Activated CD4-positive, alpha-beta T cell treated with anti-CD3 and anti-CD28 coated beads for 1 hour (primary cell): ENCODE data around the gene PARP15.

ENCODE experiments used
- DNase-seq: peaks from one replicate; pipeline ENCODE4 v3.0.0-alpha.2; 2020

The PARP15 gene

DNA sequence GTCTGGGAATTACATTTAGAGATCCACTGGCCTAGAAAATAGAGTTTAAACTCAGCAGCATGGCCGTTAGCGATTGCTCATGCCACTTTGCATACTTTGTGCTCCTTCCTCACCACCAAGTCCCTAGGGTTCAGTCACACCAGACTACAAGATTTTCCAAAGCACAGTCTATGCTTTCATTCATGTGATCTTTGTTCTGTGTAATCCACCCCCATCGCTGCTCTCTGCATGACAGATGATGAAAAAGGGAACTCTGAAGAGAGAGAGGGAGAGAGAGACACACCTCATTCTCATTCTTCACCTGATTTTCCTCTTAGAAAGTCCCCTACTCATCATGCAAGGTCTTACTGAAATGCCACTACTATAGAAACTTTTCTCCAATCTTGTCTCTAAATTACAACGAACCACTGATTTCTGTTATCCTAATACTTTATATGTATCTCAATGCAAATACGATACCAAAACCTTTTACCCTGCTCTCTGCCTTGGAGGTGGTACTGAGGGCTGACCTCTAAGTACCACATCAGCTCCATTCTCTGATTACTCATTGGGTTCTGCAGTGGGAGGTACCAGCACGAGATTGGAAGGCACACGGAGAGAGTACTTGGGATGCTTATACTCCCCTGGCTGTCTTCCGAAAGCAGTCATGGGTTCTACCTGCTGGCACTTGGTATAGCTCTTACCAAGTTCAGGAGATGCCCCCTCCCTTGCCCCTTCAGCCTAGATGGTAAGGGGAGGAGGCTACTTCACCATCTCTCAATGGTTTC lies 1.1 kb upstream of the PARP15 start:
- no peak for DNase-seq

DNA sequence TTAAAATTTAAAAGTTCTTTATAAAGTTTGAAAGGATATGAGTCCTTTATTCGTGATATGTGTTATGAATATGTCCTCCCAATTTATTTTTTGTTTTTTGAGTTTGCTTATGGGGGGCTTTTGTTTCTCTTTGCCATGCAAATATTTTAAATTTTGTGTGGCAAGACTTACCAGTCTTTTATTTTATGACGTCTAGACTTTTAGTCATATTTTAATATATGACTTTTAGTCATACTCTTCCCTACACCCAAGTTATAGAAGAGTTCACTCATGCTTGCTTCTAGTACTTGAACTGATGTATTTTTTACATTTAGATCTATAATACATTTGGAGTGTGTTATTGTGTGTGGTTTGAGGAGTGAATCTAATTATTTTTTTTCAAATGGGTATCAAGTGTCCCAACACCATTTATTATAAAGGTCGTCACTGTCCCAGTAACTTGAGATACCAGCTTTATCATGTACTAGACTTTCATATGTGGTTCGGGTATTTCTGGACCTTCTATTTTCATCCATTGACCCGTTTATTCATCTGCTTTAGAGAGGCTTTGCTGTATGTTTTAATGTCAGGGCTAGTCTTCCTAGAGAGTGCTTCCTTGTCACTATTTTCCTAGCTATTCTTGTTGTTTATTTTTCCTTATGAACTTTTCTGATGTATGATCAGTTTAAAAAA lies 755 bp downstream of the PARP15 start:
- DNase-seq, result no peak

DNA sequence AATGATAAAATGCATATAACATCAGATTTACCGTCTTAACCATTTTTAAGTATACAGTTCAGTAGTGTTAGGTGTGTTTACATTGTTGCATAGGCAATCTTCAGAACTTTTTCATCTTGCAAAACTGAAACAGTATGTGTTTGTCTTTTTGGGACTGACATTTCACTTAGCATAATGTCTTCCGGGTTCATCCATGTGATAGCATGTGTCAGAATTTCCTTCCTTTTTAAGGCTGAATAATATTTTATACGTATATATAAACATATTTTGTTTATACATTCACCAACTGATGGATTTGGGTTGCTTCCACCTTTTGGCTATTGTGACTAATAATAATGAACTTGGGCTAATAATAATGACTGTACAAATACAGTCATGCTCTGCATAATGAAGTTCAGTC lies 3.0 kb downstream of the PARP15 start:
- no peak for DNase-seq

DNA sequence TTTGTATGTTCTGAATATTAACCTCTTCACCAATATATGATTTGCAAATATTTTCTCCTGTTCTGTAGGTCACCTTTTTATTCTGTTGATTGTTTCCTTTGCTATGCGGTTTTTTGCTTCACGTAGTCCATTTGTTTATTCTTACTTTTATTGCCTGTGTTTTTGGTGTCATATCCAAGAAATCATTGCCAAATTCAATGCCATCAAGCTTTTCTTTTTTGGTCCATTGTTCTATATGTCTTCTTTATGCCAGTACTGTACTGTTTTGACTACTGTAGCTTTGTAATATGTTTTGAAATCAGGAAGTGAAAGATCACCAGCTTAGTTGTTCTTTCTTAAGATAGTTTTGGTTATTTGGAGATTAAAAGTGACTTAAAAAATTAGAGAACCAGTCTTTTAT lies 4.2 kb downstream of the PARP15 start:
- DNase-seq, result no peak

DNA sequence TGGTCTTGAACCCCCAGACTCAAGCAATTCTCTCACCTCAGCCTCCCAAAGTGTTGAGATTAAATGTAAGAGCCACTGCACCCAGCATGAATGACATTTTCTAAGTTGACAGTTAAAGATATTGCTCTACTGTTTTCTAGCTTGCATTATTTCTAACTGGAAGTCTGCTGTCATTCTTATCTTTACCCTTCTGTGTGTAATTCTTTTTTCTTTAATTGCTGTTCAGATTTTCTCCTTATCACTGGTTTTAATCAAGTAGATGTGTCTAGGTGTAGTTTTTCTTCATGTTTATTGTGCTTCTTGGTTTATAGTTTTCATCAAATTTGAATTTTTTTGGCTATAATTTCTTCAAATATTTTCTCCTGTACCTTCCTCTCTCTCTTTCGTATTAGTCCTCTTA lies 4.9 kb downstream of the PARP15 start:
- no peak for DNase-seq

DNA sequence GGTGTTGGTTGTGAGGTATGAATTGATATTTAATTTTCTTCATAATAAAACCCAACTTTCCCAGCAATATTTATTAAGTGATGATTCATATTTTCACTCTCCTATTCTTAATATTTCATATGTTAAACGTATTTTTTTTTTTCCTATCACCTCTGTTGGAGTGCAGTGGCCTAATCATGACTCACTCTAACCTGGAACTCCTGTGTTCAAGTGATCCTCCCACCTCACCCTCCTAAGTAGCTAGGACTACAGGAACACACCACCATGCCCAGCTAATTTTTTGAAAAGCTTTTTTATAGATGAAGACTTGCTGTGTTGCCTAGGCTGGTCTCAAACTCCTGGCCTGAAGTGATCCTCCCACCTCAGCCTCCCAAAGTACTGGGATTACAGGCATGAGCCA lies 8.6 kb downstream of the PARP15 start:
- no peak for DNase-seq

DNA sequence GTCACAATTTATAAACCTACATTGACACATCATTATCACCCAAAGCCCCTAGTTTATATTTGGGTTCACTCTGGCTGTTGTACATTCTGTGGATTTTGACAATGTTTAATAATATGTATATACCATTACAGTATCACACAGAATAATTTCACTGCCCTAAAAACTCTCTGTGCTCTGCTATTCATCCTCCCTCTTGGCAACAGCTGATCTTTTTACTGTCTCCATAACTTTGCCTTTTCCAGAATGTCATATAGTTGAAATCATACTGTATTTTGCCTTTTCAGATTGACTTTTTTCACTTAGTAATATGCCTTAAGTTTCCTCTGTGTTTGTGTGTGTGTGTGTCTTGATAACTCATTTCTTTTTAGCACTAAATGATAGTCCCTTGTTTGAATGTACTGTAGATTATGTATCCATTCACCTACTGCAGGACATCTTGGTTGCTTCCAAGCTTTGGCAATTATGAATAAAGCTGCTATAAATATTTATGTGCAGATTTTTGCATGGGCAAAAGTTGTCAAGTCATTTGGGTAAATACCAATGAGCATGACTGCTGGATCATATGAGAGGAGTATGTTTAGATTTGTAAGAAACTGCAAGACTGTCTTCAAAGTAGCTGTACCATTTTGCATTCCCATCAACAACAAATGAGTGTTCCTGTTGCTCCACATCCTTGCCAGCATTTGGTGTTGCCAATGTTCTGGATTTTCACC lies 9.5 kb downstream of the PARP15 start:
- no peak for DNase-seq

DNA sequence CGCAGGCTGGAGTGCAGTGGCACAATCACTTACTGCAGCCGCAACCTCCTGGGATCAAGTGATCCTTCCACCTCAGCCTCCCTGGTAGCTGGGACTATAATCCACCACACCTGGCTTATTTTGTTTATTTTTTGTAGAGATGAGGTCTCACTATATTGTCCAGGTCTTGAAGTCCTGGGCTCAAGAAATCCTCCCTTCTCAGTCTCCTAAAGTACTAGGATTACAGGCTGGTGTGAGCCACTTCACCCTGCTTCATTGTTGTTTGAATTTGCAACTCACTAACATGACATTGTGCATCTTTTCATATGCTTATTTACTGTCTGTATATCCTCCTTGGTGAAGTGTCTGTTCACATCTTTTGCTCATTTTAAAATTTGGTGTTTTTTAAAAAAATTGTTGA lies 10.1 kb downstream of the PARP15 start:
- DNase-seq, result no peak

DNA sequence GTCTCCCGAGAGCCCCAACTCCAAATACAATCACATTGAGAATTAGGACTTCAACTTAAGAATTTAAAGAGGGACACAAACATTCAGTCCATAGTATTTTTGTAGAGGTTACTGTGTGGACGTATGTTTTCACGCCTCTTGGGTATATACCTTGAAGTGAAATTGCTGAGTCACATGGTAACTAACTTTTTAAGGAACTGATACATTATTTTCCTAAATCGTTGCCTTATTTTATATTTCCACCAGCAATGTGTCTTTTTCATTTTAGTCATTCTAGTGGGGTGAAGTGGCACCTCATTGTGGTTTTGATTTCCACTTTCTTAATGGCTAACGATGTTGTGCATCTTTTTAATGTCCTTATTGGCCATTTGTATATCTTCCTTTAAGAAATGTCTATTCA lies 11.8 kb downstream of the PARP15 start:
- DNase-seq, result no peak

DNA sequence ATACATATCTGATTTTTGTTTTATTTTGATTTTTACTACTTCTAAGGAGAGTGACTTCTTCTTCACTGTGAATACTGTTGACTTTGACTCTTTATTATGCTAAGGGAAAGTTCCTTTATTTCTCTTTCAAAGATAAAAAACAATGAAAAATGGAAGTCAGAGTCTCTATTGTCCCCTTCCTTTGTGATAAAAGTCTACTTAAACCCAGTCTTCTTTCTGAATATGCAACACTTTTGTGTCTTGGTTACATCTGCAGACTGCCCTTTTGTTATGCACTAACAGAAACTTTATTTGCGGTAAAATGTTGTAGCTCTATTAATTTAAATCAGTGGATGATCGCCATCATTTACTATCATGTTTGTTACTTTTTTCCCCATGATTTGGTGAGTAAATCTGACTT lies 13.2 kb downstream of the PARP15 start:
- no peak for DNase-seq

DNA sequence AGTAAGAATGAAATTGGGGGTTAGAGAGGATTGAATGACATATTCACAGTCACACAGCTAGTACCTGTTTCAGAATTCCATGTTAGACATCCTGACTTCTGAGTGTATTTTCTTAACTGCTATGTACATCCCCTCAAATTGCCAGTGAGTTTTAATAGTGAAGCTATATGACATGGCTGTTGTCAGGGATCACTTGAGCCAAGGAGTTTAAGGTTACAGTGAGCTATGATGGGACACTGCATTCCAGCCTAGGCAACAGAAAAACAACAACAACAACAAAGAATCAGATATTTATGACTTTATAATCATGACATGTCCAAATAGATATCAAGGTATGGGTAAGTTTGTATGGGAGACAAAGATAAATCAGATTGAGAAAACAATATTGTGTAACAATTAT lies 16.6 kb downstream of the PARP15 start:
- no peak for DNase-seq

DNA sequence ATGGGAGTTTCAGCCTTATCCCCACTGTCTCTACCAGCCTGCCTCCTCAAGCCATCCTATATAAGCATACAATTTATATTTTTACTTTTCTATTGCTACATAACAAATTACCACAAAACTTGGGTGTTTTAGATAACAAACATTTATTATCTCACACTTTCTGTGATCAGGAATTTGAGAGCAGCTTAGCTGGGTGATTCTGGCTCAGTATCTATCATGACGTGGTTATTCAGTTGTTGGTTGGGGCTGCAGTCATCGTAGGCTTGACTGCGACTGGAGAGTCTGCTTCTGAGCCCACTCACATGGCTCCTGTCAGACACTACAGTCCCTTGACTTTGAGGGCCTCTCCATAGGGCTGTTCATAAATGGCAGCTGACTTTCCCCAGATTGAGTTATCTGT lies 20.7 kb downstream of the PARP15 start:
- DNase-seq, result no peak

DNA sequence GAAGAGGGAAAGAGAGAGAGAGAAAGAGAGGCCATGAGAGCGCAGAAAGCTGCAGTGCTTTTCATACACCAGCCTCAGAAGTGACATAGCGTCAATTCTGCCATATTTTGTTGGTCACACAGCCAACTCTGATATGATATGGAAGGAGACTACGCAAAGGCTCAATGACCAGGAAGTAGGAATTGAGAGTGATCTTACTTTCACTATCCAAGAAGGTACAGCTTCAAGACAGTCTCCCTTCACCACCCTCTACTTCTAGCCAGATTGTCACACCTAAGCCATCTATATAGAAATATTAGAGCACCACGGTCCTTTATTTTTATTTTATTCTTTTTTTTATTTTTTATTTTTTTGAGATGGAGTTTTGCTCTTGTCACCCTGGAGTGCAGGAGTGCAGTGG lies 21.1 kb downstream of the PARP15 start:
- DNase-seq, result no peak

DNA sequence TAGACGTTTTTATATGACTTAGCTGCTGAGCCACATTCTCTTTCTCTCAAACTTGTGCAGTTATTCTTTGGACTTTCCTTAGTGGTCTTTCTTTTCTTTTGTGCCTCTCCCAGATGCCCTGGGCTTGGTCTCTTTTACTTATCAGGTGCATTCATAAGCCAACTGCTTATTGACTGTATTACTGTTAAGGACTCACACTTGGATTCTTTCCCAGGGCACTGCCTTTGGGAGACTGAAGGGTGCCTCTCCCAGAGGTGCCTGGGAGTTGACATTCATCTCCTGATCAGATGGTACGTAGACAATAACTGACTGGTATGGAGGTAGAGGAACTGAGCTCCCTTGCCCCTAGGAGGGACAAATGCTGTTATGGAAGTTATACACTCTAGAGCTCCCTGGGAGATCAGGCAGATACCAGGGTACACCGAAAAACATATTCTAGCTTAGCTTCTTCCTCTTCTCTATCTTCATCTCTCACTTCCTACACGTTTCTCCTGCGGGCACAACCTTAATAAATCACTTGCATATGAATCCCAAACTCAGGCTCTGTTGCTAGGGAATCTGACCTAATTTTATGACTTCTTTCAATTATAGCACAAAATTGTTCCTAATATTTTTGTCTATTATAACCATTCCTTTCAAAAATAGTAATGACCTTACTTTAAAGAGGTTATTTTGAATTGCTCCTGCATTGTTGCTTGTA lies 24.7 kb downstream of the PARP15 start:
- no peak for DNase-seq

DNA sequence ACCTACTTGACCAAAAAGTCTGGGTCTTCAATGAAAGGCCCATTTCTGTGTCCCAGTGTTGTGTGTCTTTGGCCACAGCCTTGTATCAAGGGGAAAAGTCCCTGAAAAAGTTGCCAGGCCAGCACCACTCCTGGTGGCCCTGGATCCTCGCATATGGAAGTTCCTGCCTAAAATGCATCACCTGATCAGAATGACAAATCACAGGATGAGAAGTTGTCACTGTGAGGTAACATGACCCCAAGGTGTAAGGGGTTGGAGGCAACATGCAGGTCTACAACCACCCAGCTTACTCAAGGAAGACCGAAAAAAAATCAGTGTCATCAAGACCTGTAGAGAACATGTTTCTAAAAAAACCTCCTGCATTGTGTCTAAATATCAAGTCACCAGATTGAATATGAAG lies 25.6 kb downstream of the PARP15 start:
- no peak for DNase-seq

DNA sequence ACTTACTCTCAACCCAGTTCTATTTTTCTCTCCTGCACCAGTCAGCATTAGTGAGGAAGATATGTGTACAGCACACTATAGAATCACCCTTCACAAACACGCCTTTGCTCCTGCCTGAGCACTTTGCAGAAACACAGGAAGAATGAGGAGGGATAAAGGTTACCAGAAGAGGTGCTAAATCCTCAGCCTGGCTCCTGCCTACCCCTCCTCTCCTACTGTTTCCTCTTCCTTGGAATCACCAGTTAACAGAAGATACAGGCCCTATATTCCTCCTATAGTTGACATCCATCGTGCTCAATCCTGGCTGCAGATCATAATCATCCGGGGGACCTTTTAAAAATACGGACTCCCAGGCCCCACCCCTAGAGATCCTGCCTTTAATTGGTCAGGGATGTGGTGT lies 28.9 kb downstream of the PARP15 start:
- DNase-seq, result no peak

DNA sequence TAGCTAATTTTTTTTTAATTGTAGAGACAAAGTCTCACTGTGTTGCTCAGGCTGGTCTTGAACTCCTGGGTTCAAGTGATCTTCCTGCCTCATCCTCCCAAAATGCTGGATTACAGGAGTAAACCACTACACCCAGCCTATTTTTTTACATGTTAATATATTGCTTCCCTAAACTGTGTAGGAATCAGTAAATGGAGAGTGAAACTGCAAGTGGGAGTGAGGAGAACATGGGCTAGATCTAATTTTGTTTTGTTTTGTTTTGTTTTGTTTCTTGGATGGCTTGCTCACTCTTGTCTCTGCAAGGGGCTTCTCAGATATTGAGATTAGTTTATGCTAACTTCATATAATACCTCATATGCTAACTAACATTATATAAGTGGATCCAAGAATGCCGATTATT lies 31.5 kb downstream of the PARP15 start:
- no peak for DNase-seq

DNA sequence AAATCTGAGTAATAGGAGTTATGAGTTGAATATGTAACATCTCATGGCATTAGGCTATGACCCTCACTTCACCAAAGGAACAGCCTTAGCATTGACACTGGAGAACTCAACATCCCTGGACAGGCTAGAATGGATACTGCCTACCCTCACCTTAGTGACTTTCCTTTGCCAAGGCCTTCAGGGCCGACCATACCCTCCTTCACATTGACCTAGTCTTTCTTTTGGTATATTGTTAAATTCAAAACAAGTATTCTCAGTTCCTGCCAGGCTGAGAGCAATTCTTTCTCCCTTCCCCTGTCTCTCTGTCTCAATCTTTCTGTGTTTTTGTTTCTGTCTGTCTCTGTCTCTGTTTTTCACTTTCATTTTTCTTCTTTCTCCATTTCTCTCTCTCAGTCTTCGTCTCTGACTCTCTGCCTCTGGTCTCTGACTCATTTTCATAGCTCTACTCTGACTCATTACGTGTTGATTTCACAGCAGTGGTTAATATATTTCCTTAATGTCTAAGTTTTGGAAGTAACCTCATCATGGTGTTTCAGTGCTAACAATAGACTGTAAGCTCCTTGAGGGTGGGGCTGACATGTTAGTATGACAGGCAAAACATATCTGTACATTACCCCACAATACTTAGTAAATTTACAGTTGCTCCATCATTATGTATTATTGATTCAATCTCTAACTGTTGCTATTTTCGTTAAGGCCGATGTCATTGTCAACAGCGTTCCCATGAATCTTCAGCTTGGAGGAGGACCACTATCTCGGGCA lies 32.5 kb downstream of the PARP15 start:
- no peak for DNase-seq

DNA sequence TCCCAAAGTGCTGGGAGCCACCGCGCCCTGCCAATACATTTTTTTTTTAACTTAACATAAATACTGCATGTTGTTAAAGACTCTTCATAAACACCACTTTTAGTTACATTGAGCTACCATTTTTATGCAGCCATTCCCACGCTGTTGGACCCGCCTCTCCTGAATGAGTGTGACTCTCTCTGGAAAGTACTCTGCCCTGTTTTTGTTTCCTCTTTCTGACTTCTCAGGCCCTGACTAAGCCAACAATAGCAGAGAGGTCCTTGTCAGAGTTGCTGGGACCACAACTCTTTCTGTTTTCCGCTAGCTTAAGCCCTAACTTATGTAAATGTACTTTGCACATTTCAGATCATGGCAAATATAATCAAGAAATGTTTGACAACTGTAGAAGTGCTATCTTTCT lies 35.2 kb downstream of the PARP15 start:
- no peak for DNase-seq

DNA sequence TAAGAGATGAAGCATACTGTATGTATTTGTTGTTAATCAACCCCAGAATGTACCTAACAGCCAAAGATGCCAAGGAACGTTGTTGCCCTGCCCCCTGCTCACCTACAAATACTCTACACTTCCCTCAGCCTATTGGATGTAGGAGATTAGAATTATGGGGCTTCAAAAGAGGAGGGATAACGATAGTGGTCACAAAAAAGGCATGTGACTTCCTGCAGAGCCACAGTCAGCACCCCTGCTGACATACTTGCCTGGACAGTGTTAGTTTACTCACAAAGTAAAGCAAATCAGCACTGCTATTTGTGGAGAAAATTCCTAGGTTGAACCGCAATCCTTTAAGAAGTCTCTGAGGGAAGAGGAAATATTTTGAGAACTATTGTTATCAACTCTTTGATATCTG lies 37.9 kb downstream of the PARP15 start:
- no peak for DNase-seq

DNA sequence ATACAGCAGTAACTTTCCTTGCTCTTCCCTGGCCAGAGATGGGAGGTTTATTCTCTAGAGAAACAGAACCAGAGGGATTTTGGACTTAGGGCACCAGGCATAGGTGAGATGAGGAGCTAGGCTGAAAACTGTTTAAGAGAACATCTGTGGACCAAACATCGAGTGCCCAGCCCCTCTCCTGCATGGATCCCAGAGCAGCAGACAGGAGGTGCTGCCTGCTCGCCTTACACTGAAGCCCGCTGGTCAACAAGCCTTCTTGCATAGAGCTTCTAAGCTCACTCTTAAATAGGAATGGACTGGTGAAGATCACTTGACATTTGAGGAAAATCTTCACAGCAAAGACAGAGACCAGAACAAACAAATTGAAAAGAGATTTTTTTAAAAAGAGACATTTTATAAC lies 41.2 kb downstream of the PARP15 start:
- DNase-seq, result no peak

DNA sequence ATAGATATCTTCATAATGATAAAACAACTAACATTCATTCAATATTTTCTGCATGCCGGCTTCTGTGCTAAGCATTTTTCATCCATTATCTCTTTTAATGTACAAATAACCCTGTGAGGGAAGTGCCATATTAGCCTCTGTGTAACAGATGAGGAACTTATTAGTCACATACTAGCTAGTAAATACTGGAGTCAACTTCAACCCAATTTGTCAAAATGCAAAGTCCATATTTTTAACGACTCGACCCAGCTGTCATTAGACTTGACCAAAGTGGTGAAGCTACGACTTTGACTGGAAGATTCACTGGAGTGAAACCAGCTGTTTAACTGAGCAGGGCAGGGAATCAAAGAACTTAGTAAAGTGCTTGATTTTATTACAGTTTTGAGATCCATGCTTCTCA lies 41.6 kb downstream of the PARP15 start:
- no peak for DNase-seq

DNA sequence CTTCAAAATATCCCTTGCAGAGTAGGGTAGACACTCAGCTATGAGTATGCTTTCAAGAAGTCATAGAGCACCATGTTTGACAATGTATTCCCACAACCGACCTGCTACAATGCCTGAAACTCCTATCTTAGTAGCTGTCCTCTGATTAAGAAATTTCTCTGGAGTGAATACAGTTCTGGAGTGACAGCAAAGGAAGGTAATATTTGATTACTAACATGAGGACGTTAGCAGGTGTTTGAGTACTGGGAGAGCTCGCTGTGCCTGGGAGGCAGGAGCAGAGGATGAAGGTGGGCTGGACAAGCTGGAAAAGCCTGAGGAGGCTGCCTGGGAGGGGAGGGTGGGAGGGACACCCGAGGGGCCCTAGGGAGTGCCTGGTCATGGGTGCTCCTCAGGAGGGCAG lies 42.9 kb downstream of the PARP15 start:
- no peak for DNase-seq
